Measurements from ENCODE around the gene PIP5K1B.

The PIP5K1B gene

GRCh38 chr9:68749579-68750159 is 44.6 kb downstream of the PIP5K1B start:
- no peak for TF ChIP-seq JUND (IDR thresholded peaks at IDR 0.05; ENCODE audit: low read depth)
- in situ Hi-C loops (cut with HindIII; ENCODE audit: low pct_unique_long_range_greater_than_20kb, low sequenced_read_pairs) = no loop called here

GRCh38 chr9:68750255-68750654 is 45.2 kb downstream of the PIP5K1B start:
- in situ Hi-C loops (cut with HindIII; ENCODE audit: low pct_unique_long_range_greater_than_20kb, low sequenced_read_pairs) = no loop called here
- no peak for DNase-seq (ENCODE audit: low read depth in 1 of 2, low spot score in 1 of 2)

More at GRCh38 chr9:68749579-68750159, 44.6 kb downstream of the PIP5K1B start:
- DNase-seq (ENCODE audit: low read depth in 1 of 2, low spot score in 1 of 2) = no peak

GRCh38 chr9:68750786-68751185 is 45.7 kb downstream of the PIP5K1B start:
- no peak for DNase-seq (ENCODE audit: low read depth in 1 of 2, low spot score in 1 of 2)
- no peak for TF ChIP-seq JUND (IDR thresholded peaks at IDR 0.05; ENCODE audit: low read depth)
- in situ Hi-C loops (cut with HindIII; ENCODE audit: low pct_unique_long_range_greater_than_20kb, low sequenced_read_pairs) = no loop called here

More at GRCh38 chr9:68750255-68750654, 45.2 kb downstream of the PIP5K1B start:
- no peak for TF ChIP-seq JUND (IDR thresholded peaks at IDR 0.05; ENCODE audit: low read depth)

- TF ChIP-seq JUND (IDR thresholded peaks at IDR 0.05; ENCODE audit: low read depth) = no peak
- in situ Hi-C loops (cut with HindIII; ENCODE audit: low pct_unique_long_range_greater_than_20kb, low sequenced_read_pairs) = no loop called here
- no peak for DNase-seq (ENCODE audit: low read depth in 1 of 2, low spot score in 1 of 2)
These were observed 46.5 kb downstream of the PIP5K1B start for GRCh38 chr9:68751556-68751955.

- DNase-seq (ENCODE audit: low read depth in 1 of 2, low spot score in 1 of 2) = no peak
- in situ Hi-C loops (cut with HindIII; ENCODE audit: low pct_unique_long_range_greater_than_20kb, low sequenced_read_pairs) = no loop called here
These were observed 50.0 kb downstream of the PIP5K1B start for GRCh38 chr9:68755051-68755450.

GRCh38 chr9:68755752-68756151 is 50.7 kb downstream of the PIP5K1B start:
- no peak for DNase-seq (ENCODE audit: low read depth in 1 of 2, low spot score in 1 of 2)
- in situ Hi-C loops (cut with HindIII; ENCODE audit: low pct_unique_long_range_greater_than_20kb, low sequenced_read_pairs) = no loop called here
- no peak for TF ChIP-seq JUND (IDR thresholded peaks at IDR 0.05; ENCODE audit: low read depth)

More at GRCh38 chr9:68755051-68755450, 50.0 kb downstream of the PIP5K1B start:
- TF ChIP-seq JUND (IDR thresholded peaks at IDR 0.05; ENCODE audit: low read depth) = no peak

- in situ Hi-C loops (cut with HindIII; ENCODE audit: low pct_unique_long_range_greater_than_20kb, low sequenced_read_pairs) = no loop called here
- no peak for TF ChIP-seq JUND (IDR thresholded peaks at IDR 0.05; ENCODE audit: low read depth)
- DNase-seq (ENCODE audit: low read depth in 1 of 2, low spot score in 1 of 2) = no peak
These were observed 55.1 kb downstream of the PIP5K1B start for GRCh38 chr9:68759981-68760673.

GRCh38 chr9:68760674-68761333 is 55.8 kb downstream of the PIP5K1B start:
- no peak for TF ChIP-seq JUND (IDR thresholded peaks at IDR 0.05; ENCODE audit: low read depth)
- in situ Hi-C loops (cut with HindIII; ENCODE audit: low pct_unique_long_range_greater_than_20kb, low sequenced_read_pairs) = no loop called here
- no peak for DNase-seq (ENCODE audit: low read depth in 1 of 2, low spot score in 1 of 2)

GRCh38 chr9:68762570-68762969 is 57.5 kb downstream of the PIP5K1B start:
- TF ChIP-seq JUND (IDR thresholded peaks at IDR 0.05; ENCODE audit: low read depth) = no peak
- in situ Hi-C loops (cut with HindIII; ENCODE audit: low pct_unique_long_range_greater_than_20kb, low sequenced_read_pairs) = no loop called here
- no peak for DNase-seq (ENCODE audit: low read depth in 1 of 2, low spot score in 1 of 2)

- in situ Hi-C loops (cut with HindIII; ENCODE audit: low pct_unique_long_range_greater_than_20kb, low sequenced_read_pairs) = no loop called here
- DNase-seq (ENCODE audit: low read depth in 1 of 2, low spot score in 1 of 2) = no peak
- TF ChIP-seq JUND (IDR thresholded peaks at IDR 0.05; ENCODE audit: low read depth) = no peak
These were observed 58.1 kb downstream of the PIP5K1B start for GRCh38 chr9:68763104-68763503.

- TF ChIP-seq JUND (IDR thresholded peaks at IDR 0.05; ENCODE audit: low read depth) = no peak
- in situ Hi-C loops (cut with HindIII; ENCODE audit: low pct_unique_long_range_greater_than_20kb, low sequenced_read_pairs) = no loop called here
- no peak for DNase-seq (ENCODE audit: low read depth in 1 of 2, low spot score in 1 of 2)
These were observed 63.6 kb downstream of the PIP5K1B start for GRCh38 chr9:68768619-68769018.

- DNase-seq (ENCODE audit: low read depth in 1 of 2, low spot score in 1 of 2) = no peak
- TF ChIP-seq JUND (IDR thresholded peaks at IDR 0.05; ENCODE audit: low read depth) = no peak
- in situ Hi-C loops (cut with HindIII; ENCODE audit: low pct_unique_long_range_greater_than_20kb, low sequenced_read_pairs) = no loop called here
These were observed 64.8 kb downstream of the PIP5K1B start for GRCh38 chr9:68769852-68770251.

- TF ChIP-seq JUND (IDR thresholded peaks at IDR 0.05; ENCODE audit: low read depth) = no peak
- in situ Hi-C loops (cut with HindIII; ENCODE audit: low pct_unique_long_range_greater_than_20kb, low sequenced_read_pairs) = no loop called here
- DNase-seq (ENCODE audit: low read depth in 1 of 2, low spot score in 1 of 2) = no peak
These were observed 66.3 kb downstream of the PIP5K1B start for GRCh38 chr9:68771376-68771775.

Measured in T47D (cell line).